Parathyroid adenoma (tissue), 2 donors: ENCODE measurements around the gene PKIG.

Experiments used
- H2AFZ ChIP-seq: fragments of 300-600 bp; sonication (generic); one replicate; pipeline ENCODE4 v1.7.0; 2017; ENCODE audit warnings: antibody characterized with exemption, mild to moderate bottlenecking
- H3K27ac ChIP-seq: fragments of 300-600 bp; sonication (generic); one replicate; pipeline ENCODE4 v1.7.0; 2017
- H3K27me3 ChIP-seq: fragments of 300-600 bp; sonication (generic); one replicate; pipeline ENCODE4 v1.7.0; 2017; ENCODE audit warnings: low read length; ENCODE audit not compliant: control insufficient read depth, insufficient read depth
- H3K36me3 ChIP-seq: fragments of 300-600 bp; sonication (generic); one replicate; pipeline ENCODE4 v1.7.0; 2017; ENCODE audit warnings: low read length; ENCODE audit not compliant: control insufficient read depth, insufficient read depth
- H3K4me1 ChIP-seq: fragments of 300-600 bp; sonication (generic); one replicate; pipeline ENCODE4 v1.7.0; 2017; ENCODE audit warnings: control low read depth
- H3K4me2 ChIP-seq: fragments of 300-600 bp; sonication (generic); one replicate; pipeline ENCODE4 v1.7.0; 2017; ENCODE audit warnings: low read length
- H3K4me3 ChIP-seq: fragments of 300-600 bp; sonication (generic); one replicate; pipeline ENCODE4 v1.7.0; 2017; ENCODE audit warnings: low read depth, low read length
- H3K79me2 ChIP-seq: fragments of 300-600 bp; sonication (generic); one replicate; pipeline ENCODE4 v1.7.0; 2017; ENCODE audit warnings: control low read depth
- H3K9ac ChIP-seq: fragments of 300-600 bp; sonication (generic); one replicate; pipeline ENCODE4 v1.7.0; 2017; ENCODE audit warnings: mild to moderate bottlenecking
- H3K9me3 ChIP-seq: fragments of 300-600 bp; sonication (generic); one replicate; pipeline ENCODE4 v1.7.0; 2017; ENCODE audit warnings: low read length; ENCODE audit not compliant: control insufficient read depth
- TF ChIP-seq, protein P1 (sequence below): fragments of 300-600 bp; sonication (generic); IDR thresholded peaks from one replicate; pipeline ENCODE4 v1.7.0; 2017; ENCODE audit warnings: antibody characterized with exemption, mild to moderate bottlenecking
- donor health status: primary hyperparathyroidism.

The PKIG gene

DNA sequence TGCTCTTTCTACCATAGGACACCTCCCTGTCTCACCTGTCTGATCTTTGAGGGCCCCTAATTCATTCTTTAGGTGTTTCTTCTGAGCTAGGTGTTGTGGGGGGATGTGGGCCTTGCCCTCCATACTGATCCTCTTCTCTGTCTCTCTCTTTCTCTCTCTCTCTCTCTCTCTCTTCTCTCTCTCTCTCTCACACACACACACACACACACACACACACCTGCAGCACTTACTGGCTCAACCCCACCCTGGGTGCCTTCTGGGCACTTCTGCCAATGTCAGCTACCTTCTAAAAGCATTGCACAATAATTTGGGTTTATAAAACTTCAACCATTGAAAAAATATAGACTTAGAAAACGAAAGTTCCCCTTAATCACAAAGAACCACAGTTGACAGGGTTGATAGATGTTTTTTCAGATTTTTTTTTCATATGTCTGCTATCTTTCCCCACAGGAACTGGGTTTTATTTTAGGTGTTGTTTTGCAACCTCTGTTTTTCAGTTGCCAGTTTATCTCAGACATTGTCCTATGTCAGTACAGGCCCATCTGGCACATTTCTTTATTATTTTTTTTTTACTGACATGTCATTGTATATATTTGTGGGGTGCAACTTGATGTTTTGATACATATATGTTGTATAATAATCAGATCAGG lies 28.1 kb downstream of the PKIG start:
- Histone ChIP-seq H3K4me2 (no peak overlapping the region), H3K4me3 (no peak overlapping the region), H3K79me2 (peaks cover 16% of the 10 kb centered on the region), H3K27me3 (no peaks in the 10 kb centered on the region), H3K9me3 (no peaks in the 10 kb centered on the region), H3K36me3 (no peaks in the 10 kb centered on the region), H2AFZ (peak overlapping the region; percentile 68), H3K4me1 (peaks cover 8% of the 10 kb centered on the region), H3K9ac (no peak overlapping the region), H3K27ac (peak overlapping the region; percentile 90)
- TF ChIP-seq, protein P1, sequence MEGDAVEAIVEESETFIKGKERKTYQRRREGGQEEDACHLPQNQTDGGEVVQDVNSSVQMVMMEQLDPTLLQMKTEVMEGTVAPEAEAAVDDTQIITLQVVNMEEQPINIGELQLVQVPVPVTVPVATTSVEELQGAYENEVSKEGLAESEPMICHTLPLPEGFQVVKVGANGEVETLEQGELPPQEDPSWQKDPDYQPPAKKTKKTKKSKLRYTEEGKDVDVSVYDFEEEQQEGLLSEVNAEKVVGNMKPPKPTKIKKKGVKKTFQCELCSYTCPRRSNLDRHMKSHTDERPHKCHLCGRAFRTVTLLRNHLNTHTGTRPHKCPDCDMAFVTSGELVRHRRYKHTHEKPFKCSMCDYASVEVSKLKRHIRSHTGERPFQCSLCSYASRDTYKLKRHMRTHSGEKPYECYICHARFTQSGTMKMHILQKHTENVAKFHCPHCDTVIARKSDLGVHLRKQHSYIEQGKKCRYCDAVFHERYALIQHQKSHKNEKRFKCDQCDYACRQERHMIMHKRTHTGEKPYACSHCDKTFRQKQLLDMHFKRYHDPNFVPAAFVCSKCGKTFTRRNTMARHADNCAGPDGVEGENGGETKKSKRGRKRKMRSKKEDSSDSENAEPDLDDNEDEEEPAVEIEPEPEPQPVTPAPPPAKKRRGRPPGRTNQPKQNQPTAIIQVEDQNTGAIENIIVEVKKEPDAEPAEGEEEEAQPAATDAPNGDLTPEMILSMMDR: no peak

DNA sequence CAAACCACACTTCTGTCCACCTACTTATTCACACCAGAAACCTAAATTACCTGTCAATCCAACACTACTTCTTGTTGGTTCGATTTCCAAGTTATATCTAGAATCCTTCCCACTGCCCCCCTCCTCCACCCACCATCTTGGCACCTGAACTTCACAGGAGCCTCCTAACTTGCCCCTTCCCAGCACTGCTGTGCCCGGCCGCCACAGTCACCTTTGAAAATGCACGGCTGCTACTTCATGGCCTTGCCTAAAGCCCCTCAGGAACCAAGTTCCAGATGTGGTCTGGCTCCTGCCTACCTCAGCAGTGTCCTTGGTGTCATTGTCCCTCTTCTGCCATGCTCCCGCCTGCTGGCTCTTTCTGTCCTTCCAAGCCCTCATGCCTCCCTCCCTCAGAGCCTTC lies 31.2 kb downstream of the PKIG start:
- Histone ChIP-seq H3K27me3 (no peaks in the 10 kb centered on the region), H3K4me1 (peaks cover 8% of the 10 kb centered on the region), H3K36me3 (no peaks in the 10 kb centered on the region), H2AFZ (no peak overlapping the region), H3K9ac (no peak overlapping the region), H3K4me3 (no peak overlapping the region), H3K27ac (no peak overlapping the region), H3K9me3 (no peaks in the 10 kb centered on the region), H3K4me2 (no peak overlapping the region), H3K79me2 (peaks cover 16% of the 10 kb centered on the region)
- TF ChIP-seq, protein P1: no peak

DNA sequence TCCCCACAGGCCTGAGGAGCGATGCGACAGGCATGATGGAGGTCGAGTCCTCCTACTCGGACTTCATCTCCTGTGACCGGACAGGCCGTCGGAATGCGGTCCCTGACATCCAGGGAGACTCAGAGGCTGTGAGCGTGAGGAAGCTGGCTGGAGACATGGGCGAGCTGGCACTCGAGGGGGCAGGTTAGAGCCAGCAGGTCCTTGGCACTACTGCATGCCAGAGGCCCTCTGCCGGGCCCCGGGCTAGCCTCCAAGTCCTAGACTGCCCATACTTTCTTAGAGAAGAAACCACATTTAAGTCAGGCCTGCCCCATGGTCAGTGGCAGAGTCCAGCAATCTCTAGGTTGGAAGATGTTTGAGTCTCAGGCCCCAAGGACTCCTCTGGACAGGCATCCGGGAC lies 32.1 kb downstream of the PKIG start:
- Histone ChIP-seq H3K9ac (no peak overlapping the region), H3K4me3 (no peak overlapping the region), H3K79me2 (peaks cover 16% of the 10 kb centered on the region), H3K4me1 (peaks cover 4% of the 10 kb centered on the region), H3K27me3 (no peaks in the 10 kb centered on the region), H2AFZ (no peak overlapping the region), H3K9me3 (no peaks in the 10 kb centered on the region), H3K36me3 (no peaks in the 10 kb centered on the region), H3K27ac (no peak overlapping the region), H3K4me2 (no peak overlapping the region)
- TF ChIP-seq, protein P1: no peak

DNA sequence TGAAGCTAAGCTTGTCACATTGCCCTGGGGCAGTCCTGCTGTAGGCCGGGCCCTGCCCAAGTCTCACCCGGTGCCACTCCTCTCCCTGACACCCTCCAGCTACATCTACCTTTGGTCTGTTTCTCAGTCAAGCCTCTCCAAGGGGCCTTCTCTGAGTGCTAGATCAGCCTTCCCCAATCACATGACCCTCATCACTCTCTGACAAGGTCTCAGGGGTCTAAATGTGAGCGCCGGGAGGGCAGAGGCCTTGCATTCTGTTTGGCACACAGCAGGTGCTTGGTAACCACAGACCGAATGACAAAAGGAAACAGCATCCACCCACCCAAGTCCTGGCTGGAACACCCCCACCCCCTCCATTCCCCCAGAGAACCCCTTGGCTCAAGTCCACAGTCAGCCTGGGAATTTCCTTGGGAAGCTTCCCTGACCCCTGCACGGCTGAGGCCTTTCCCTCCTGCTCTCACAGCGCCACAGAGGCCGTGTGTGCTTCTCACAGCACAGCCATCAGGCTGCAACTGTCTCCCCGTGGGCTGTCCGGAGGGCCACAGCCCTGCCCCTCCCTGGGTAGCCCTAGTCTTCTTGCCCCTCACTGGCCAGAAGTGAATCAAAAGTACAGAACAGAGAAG lies 32.9 kb downstream of the PKIG start:
- H3K9ac ChIP-seq: no peak overlapping the region
- no peak overlapping the region for H3K27ac ChIP-seq
- no peaks in the 10 kb centered on the region for H3K36me3 ChIP-seq
- H2AFZ ChIP-seq: no peak overlapping the region
- peaks cover 16% of the 10 kb centered on the region for H3K79me2 ChIP-seq
- TF ChIP-seq, protein P1: no peak
- no peaks in the 10 kb centered on the region for H3K9me3 ChIP-seq
- H3K27me3 ChIP-seq: no peaks in the 10 kb centered on the region
- no peaks in the 10 kb centered on the region for H3K4me1 ChIP-seq
- H3K4me2 ChIP-seq: no peak overlapping the region
- H3K4me3 ChIP-seq: no peak overlapping the region
